Heart left ventricle (tissue), 13 donors: ENCODE results near the gene ASB10.

ENCODE experiments used
- CTCF ChIP-seq, 12 donors: fragments of 200-600 bp; sonication (generic) in 4 of 12; IDR thresholded peaks; one replicate each; pipeline versions ENCODE4 v1.5.0 to v1.8.0; 2018 to 2022; ENCODE audit warnings: antibody characterized with exemption in 12 of 12, mild to moderate bottlenecking in 5 of 12
- POLR2A ChIP-seq, 2 donors: fragments of 450-650 bp; IDR thresholded peaks; one replicate each; pipeline ENCODE4 v1.6.1; 2017; ENCODE audit warnings: antibody characterized with exemption in 2 of 2, mild to moderate bottlenecking in 2 of 2, moderate library complexity in 2 of 2
- donor health status: ischemic (EF 13 %, LVEDD 7.1; RV severe dilation, severe dysfunction).
- donor health status: DM: no; HTN: yes; CAD: no.
- donor health status: DM: no; HTN: no; CAD: no.
- donor health status: ischemic (EF 25% LVEDD 6.9; RV normal size, moderate dysfunction).
- donor health status: ischemic (EF 25% LVEDD 5.7; RV mildly dilated, moderate dysfunction).
- donor health status: ischemic (EF 35%, LVEDD 5.7; RV mildly dilated, moderate dysfunction).
- donor health status: nonischemic (EF 11% LVEDD 7.7; RV severe dilation, severe dysfunction).
- donor health status: DM: yes; HTN: yes; CAD: no.
- donor health status: PGD.
- donor health status: ischemic (EF 29% LVEDD 5.4; RV normal size, mild dysfunction).
- donor health status: nonischemic (EF 23%, LVEDD 6.1; RV moderate dilation, normal function).

DNA sequence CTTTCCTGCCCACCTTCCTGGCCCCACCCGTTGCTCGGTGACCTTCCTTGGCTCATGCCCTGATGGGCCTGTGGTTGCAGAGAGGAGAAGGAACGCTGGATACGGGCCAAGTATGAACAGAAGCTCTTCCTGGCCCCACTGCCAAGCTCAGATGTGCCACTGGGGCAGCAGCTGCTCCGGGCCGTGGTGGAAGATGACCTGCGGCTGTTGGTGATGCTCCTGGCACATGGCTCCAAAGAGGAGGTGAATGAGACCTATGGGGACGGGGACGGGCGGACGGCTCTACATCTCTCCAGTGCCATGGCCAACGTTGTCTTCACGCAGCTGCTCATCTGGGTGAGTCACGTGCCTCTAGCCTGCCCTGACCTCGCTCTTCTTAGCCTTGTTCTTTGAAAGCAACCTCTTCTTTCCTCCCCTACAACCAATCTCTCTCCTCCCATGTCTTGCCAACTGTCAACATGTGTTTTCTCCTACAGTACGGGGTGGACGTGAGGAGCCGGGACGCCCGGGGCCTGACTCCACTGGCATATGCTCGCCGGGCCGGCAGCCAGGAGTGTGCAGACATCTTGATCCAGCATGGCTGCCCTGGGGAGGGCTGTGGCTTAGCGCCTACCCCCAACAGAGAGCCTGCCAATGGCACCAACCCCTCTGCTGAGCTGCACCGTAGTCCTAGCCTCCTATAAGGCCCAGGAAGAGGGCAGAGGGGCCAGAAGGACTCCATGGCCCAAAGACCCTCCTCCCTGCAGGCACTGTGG lies 43.6 kb downstream of the ASB10 start:
- TF ChIP-seq POLR2A (IDR thresholded peaks at IDR 0.05) (no peak), CTCF (IDR thresholded peaks at IDR 0.05) (no peak)
